ENCODE measurements around the gene MGAT5. TPM values are rescaled to one million over a fixed set of nuclear protein-coding genes. Genes with fewer than 3 reads are reported as not detected.

Gene MGAT5
- polyA plus RNA-seq, 3 donors = 51.2 to 54.0 (median 53.7) TPM

- DNase-seq (ENCODE audit: low read depth in 3 of 3, low spot score in 2 of 3) = no peak
These were observed 105.7 kb downstream of the MGAT5 start for GRCh38 chr2:134359367-134360081.

- DNase-seq (ENCODE audit: low read depth in 3 of 3, low spot score in 2 of 3) = no peak
These were observed 107.0 kb downstream of the MGAT5 start for GRCh38 chr2:134360745-134361487.

- no peak for DNase-seq (ENCODE audit: low read depth in 3 of 3, low spot score in 2 of 3)
These were observed 107.8 kb downstream of the MGAT5 start for GRCh38 chr2:134361648-134362047.

DNA sequence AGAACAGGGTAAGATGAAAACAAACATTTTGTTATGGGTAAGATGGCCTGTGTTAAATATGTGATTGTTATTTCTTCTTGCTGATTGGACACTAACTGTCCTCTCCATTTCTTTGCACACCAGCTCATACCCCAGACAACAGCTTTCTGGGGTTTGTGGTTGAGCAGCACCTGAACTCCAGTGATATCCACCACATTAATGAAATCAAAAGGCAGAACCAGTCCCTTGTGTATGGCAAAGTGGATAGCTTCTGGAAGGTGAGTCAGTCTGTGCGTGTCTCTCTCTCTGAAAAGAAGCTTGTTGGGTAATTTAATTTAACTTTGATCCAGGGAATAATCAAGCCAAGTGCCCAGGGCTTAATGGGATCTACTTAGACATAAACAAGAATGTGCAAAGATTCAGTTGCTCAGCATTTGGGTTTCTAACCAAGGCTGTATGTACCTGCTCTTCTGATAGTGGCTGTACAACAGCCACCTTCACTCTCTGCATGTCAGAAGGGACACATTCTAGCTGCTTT lies 108.3 kb downstream of the MGAT5 start:
- no peak for DNase-seq (ENCODE audit: low read depth in 3 of 3, low spot score in 2 of 3)

DNA sequence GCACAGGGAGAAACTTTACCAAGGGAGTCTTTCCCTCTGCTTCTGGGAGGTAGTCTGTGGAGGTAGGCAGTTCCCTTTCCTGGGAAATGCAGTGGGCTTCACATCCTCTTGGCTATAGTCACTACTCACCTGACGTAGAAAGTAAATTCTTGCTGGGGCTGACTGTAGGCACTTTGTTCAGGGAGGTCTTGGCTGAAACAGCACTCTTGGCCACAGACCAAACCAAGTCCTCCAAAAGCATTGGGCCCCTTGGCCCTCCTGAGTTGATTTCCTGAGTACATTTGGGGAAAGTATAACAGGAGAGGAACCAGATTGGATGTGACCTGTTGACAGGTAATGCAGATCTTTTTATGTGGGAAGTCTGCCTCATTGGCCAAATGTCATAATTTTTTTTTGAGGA lies 108.9 kb downstream of the MGAT5 start:
- no peak for DNase-seq (ENCODE audit: low read depth in 3 of 3, low spot score in 2 of 3)

- DNase-seq (ENCODE audit: low read depth in 3 of 3, low spot score in 2 of 3) = no peak
These were observed 111.5 kb downstream of the MGAT5 start for GRCh38 chr2:134365356-134365755.

GRCh38 chr2:134366359-134366758 lies 112.5 kb downstream of the MGAT5 start:
- DNase-seq (ENCODE audit: low read depth in 3 of 3, low spot score in 2 of 3) = no peak

GRCh38 chr2:134367213-134367612 lies 113.3 kb downstream of the MGAT5 start:
- DNase-seq (ENCODE audit: low read depth in 3 of 3, low spot score in 2 of 3) = no peak

- no peak for DNase-seq (ENCODE audit: low read depth in 3 of 3, low spot score in 2 of 3)
These were observed 114.3 kb downstream of the MGAT5 start for GRCh38 chr2:134368009-134368817.

GRCh38 chr2:134369220-134369902 lies 115.5 kb downstream of the MGAT5 start:
- no peak for DNase-seq (ENCODE audit: low read depth in 3 of 3, low spot score in 2 of 3)

GRCh38 chr2:134370655-134371445 lies 117.0 kb downstream of the MGAT5 start:
- DNase-seq (ENCODE audit: low read depth in 3 of 3, low spot score in 2 of 3) = no peak

DNA sequence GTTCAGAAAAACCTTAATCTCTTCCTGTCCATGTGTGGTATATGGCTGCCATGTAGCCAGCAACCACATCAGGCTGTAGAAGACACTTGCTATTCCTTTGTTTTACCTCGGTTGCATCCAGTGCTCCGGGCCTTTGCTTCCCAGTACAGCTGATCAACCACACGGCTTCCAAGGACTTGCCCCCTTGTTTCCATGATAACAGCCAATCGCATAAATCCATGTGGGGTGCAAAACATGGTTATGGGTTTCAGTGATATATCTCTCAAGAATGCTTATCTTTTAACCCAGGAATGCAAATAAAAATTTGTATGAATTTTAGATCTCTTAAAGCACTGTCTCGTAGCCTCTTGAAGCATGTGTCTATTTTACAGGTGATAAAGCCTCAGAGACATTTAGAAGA lies 118.3 kb downstream of the MGAT5 start:
- DNase-seq (ENCODE audit: low read depth in 3 of 3, low spot score in 2 of 3) = no peak

DNA sequence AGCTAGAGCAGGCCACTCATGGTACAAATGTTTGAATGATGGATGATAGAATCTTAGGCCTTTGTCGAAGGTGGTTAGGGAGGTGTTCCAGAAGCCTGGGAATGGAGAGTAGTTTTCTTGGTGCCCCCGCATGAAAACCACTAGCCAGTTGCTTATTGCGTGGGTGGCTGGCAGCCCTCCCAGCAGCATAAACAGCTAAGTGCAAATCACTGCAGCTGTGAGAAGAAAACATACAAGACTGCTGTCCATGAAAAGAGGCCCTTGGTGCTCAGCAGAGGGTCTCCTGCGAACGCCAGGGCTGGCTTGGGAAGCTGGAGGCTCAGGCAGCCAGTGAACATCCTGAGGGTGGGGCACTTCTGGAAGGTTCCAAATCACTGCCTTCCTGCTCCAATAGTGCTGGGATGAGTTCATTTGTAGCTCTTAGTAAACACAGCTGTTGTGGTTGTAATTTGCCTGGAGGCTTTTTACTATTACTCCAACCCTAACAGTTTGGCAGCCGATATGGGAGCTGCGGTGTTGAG lies 118.8 kb downstream of the MGAT5 start:
- DNase-seq (ENCODE audit: low read depth in 3 of 3, low spot score in 2 of 3) = no peak

GRCh38 chr2:134375935-134376334 lies 122.1 kb downstream of the MGAT5 start:
- no peak for DNase-seq (ENCODE audit: low read depth in 3 of 3, low spot score in 2 of 3)

- DNase-seq (ENCODE audit: low read depth in 3 of 3, low spot score in 2 of 3) = no peak
These were observed 123.9 kb downstream of the MGAT5 start for GRCh38 chr2:134377730-134378129.

DNA sequence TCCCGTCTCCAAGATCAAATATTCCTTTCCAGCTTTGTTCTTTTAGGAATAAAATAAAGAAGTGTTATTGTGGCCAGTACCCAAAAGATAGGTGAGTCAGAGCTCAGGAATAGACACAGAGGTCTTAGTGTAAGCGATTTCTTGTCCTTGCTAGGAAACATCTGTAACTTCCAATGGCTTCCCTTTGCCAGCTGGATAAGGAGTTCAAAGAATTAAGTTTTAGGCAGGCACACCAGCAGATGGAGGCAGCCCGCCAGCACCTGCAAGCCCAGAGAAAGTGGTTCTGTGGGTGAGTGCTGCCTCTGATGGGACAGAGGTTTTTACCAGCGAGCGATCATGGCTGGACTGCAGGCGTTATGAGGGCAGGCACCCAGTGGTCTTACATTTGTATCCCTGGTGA lies 125.4 kb downstream of the MGAT5 start:
- no peak for DNase-seq (ENCODE audit: low read depth in 3 of 3, low spot score in 2 of 3)

DNA sequence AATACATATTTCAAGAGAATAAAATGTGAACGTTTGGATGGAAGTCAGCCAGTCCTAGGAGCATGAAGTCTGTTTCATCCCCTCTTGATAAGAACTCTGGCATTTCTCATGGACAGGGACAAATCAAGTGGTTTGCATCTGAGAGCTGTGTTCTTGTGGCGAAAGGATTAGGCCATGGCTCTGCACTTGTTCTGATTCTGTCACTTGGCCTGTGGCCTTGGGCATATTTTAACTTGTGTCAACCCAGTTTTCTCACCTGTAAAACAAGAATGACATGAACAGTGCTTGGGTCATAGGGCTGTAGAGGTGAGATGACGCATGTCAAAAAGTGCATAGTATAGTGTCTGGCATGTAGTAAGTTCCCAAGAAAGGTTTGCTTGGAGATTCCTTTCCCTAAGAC lies 125.8 kb downstream of the MGAT5 start:
- no peak for DNase-seq (ENCODE audit: low read depth in 3 of 3, low spot score in 2 of 3)

GRCh38 chr2:134381141-134381540 lies 127.3 kb downstream of the MGAT5 start:
- no peak for DNase-seq (ENCODE audit: low read depth in 3 of 3, low spot score in 2 of 3)

DNA sequence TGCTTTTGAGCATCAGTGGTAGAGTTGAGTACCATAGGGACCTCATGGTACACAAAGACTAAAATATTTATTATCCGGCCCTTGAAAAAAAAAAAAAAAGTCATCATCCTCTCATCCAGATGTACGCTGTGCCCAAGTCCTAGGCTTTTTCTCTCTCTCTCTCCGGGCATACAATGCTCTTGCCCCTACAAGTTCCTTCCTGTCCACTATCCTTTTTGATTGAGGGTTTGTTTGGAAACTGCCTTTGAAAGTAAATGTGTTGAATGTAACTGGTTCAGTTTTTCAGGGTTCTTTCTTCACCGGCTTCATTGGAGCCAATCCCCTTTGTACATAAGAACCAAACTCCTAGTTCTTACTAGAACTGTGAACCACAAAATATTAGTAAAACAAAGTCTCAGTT lies 130.3 kb downstream of the MGAT5 start:
- no peak for DNase-seq (ENCODE audit: low read depth in 3 of 3, low spot score in 2 of 3)

DNA sequence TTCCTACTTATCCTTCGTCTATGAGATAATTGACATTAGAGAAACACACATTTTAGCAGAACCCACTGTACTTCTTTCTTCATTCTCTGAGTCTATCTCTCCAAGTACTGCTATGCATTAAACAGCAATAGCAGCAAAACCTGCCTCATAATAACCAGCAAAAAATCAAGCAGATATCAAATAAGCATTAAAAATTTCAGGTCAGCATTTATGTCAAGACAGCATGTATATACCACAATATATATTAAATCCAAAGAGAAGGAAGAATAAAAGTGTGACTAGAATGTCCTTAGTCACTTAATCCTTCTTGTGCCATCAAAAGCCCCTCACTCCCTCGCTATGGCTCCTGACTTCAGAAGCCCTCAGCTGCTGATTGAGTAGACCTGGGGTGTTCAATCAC lies 131.3 kb downstream of the MGAT5 start:
- no peak for DNase-seq (ENCODE audit: low read depth in 3 of 3, low spot score in 2 of 3)
